HFF-Myc (cell line): Measurements from ENCODE around the gene SYN1.

ENCODE experiments used
- DNase-seq: peaks from one replicate; pipeline ENCODE4 v3.0.0-alpha.2; 2011; ENCODE audit warnings: low read depth; ENCODE audit errors: extremely low read depth
- H3K4me3 ChIP-seq: replicated peaks from 2 replicates; pipeline ENCODE4 v1.5.1; 2011; ENCODE audit warnings: low read depth, mild to moderate bottlenecking, control low read depth, low read length
- CTCF ChIP-seq: IDR thresholded peaks from 2 replicates; pipeline ENCODE4 v1.5.1; 2012; ENCODE audit warnings: mild to moderate bottlenecking, low read depth, low read length, control low read depth; ENCODE audit errors: missing control alignments

The SYN1 gene

GRCh38 chrX:47579537-47579936 is 40.1 kb downstream of the SYN1 start:
- DNase-seq: no peak
- H3K4me3 ChIP-seq: no peak overlapping the region
- no peak for TF ChIP-seq CTCF

- TF ChIP-seq CTCF: no peak
- H3K4me3 ChIP-seq: no peak overlapping the region
- no peak for DNase-seq
Observed at GRCh38 chrX:47578692-47579091, 41.0 kb downstream of the SYN1 start.

GRCh38 chrX:47577901-47578300 is 41.8 kb downstream of the SYN1 start:
- no peak overlapping the region for H3K4me3 ChIP-seq
- DNase-seq: no peak
- no peak for TF ChIP-seq CTCF

- no peak overlapping the region for H3K4me3 ChIP-seq
- no peak for DNase-seq
- TF ChIP-seq CTCF: no peak
Observed at GRCh38 chrX:47577424-47577823, 42.2 kb downstream of the SYN1 start.

GRCh38 chrX:47576021-47576898 is 43.4 kb downstream of the SYN1 start:
- TF ChIP-seq CTCF: no peak
- H3K4me3 ChIP-seq: no peak overlapping the region
- DNase-seq: no peak

GRCh38 chrX:47574547-47575301 is 44.9 kb downstream of the SYN1 start:
- TF ChIP-seq CTCF: no peak
- no peak overlapping the region for H3K4me3 ChIP-seq
- DNase-seq: no peak
